ENCODE data around the gene GFOD2. TPM values are rescaled to one million over a fixed set of nuclear protein-coding genes. Genes with fewer than 3 reads are reported as not detected.
A peak's percentile ranks its signal among the peaks of the same experiment; 100 is the strongest.

The GFOD2 gene
- total and polyA plus RNA-seq, 2 of the 13 experiments (the other 11 are each of a cell fraction or from before 2014, with no cell fraction given), result 11.1 to 17.2 TPM

GRCh38 chr16:67663151-67663876 lies 55.8 kb downstream of the GFOD2 start (continued):
- TF ChIP-seq RAD51 (IDR thresholded peaks at IDR 0.05; ENCODE audit: borderline replicate concordance) (no peak), ZFYVE20 (CRISPR knock-in tag; IDR thresholded peaks at IDR 0.05; ENCODE audit: borderline replicate concordance, low read depth) (no peak), SATB2 (CRISPR knock-in tag; IDR thresholded peaks at IDR 0.05) (no peak), ZNF460 (CRISPR knock-in tag; IDR thresholded peaks at IDR 0.05; ENCODE audit: borderline replicate concordance) (no peak), SUZ12 (IDR thresholded peaks at IDR 0.05; ENCODE audit: low read depth, low read length) (no peak), KLF11 (CRISPR knock-in tag; IDR thresholded peaks at IDR 0.05) (no peak), MLLT10 (CRISPR knock-in tag; IDR thresholded peaks at IDR 0.05) (no peak), FOXO4 (CRISPR knock-in tag; conservative IDR thresholded peaks at IDR 0.05) (no peak), MEF2D (CRISPR knock-in tag; IDR thresholded peaks at IDR 0.05) (no peak), ZNF563 (CRISPR knock-in tag; IDR thresholded peaks at IDR 0.05) (0 out of 2 replicates have a peak, but pooled peaks have one; percentile 27), ZNF746 (CRISPR knock-in tag; IDR thresholded peaks at IDR 0.05) (no peak), ZNF784 (CRISPR knock-in tag; IDR thresholded peaks at IDR 0.05; ENCODE audit: borderline replicate concordance) (no peak), HNF1B (CRISPR knock-in tag; IDR thresholded peaks at IDR 0.05) (no peak), TARDBP (CRISPR knock-in tag; IDR thresholded peaks at IDR 0.05) (no peak), DZIP1 (CRISPR knock-in tag; IDR thresholded peaks at IDR 0.05) (no peak), ZNF687 (CRISPR knock-in tag; IDR thresholded peaks at IDR 0.05) (peak; percentile 31; the same call in 1 of the 2 replicates), ZNF124 (CRISPR knock-in tag; IDR thresholded peaks at IDR 0.05) (no peak), SNAPC5 (CRISPR knock-in tag; IDR thresholded peaks at IDR 0.05; ENCODE audit: borderline replicate concordance) (no peak), AGO2 (optimal IDR thresholded peaks at IDR 0.05; ENCODE audit: low read depth, low read length) (peak; percentile 29)
